NCI-H1105 (cell line): Measurements from ENCODE around the gene CDH15.

Source experiments
- DNase-seq: peaks from one replicate; lab custom pipeline; 2025; lab: John Stamatoyannopoulos, UW

The CDH15 gene

DNA sequence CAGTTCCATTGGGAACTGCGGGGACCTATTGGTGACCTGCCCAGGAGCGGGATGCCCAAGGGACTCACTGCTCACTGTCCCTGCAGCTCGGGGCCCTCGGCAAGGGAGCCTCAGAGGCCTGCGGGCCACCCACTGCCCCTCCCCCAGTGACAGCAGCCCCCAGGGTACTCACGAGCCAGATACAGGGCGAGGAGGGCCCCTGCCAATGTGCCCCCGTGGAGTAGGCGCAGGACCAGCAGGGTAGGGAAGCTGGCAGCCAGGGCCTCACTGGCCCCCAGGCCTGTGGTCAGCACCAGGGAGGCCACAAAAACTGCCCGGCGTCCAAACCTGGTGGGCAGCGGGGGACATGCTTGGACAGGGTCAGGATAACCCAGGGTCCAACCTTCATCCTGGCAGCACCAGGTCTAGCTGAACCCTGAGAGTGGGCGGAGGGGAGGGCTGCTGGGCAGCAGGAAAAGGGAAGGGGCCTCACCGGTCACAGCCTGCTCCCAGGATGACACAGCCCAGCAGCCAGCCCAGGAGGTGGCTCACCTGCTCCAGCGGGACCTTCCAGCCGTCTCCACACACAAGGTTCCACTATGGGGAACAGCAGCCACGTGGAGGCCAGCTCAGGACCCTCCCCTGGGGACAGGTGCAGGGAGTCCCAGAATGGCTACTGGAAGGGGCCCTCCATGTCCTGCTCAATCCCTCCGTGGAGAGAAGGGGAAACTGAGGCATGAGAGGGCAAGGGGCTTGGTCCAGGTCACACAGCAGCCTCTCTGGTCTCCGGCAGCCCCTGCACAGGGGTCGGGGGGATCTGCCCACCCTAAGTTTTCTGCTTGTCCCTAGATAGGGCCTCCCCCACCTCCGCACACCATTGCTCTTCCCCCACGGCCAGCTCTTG is 27.9 kb downstream of the CDH15 start:
- no peak for DNase-seq

DNA sequence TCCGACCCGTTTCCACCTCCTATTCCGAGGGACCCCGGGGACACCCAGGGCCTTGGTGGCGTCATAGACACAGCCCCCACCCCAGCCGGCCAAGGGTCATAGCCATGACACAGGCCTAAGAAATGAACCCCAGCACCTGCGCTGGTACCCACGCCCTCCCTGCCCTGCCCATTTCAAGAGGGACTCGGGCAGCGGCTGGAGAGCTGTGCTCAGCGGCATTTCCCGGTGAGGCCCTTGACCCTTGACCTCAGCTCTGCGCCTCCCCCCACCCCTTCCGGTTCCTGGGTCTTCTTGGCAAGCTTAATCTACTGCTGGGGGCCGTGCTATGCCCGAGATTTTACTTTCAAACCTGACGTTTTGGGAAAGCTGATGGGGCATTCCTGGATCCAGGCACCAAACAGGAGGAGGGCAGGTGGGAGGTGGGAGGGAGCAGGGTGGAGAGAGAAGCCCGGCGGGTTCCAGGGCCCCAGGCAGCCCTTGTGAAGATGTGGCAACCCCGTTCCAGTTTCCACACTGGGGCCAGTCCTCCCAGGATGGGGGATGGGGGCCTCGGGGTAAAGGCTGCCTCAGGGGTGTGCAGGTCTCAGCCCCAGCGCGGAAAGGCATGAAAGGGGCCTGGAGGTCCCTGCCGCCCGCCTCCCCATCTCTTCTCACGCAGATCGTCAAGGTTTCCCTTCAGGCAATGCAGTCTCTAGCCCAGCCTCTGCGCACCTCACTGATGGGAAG is 28.7 kb downstream of the CDH15 start, which contains the start of gene SLC22A31:
SLC22A31 (minus strand) TSS at position 414 of the 726 bp plus-strand sequence; CDS start at position 378, 36 bp downstream.
- no peak for DNase-seq

DNA sequence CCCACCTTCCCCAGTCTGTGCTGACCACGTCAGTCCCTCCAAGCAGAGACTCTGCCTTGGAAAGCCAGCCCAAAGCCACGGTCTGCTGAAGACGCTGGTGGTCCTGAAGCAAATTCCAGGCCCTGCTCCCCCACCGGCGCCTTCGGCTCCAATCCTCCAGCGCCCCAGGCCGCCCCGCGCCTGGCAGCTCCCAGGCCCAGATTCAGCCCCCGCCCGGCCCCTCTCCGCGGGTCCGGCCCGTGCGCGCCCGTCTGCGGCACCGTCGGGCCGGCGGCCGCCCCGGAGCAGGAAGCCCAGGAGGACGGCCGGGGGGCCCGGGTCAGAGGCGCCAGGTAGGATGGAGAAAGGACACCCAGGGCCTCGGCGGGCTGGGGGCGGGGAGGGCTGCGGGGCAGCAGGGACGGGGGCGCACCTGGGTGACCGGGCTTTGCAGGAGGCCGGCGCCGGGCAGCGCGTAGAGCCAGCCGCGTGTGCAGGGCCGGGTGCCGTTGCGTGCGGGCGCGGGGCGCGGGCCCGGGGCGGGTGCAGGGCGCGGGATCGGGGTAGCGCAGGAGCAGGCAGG is 29.4 kb downstream of the CDH15 start:
- DNase-seq: no peak

- peak; percentile 64 for DNase-seq
These were observed 30.2 kb downstream of the CDH15 start for GRCh38 chr16:89201439-89202377.

- no peak for DNase-seq
These were observed 31.1 kb downstream of the CDH15 start for GRCh38 chr16:89202422-89203215.

DNA sequence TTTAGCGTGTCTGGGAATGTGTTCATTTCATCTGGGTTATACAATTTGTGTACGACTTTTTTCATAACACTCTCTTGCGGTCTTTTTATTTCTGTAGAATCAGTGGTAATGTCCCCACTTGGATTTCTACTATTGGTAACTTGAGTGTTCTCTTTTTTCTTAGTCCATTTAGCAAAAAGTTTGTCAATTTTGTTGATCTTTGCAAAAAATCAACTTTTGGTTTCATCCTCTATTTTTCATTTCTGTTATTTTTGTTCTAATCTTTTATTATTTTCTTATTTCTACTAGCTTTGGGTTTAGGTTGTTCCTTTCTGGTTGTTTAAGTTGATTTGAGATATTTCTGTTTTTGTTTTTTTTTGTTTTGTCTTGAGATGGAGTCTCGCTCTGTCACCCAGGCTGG is 36.4 kb downstream of the CDH15 start:
- DNase-seq: no peak

GRCh38 chr16:89209522-89210044 is 38.0 kb downstream of the CDH15 start:
- no peak for DNase-seq

DNA sequence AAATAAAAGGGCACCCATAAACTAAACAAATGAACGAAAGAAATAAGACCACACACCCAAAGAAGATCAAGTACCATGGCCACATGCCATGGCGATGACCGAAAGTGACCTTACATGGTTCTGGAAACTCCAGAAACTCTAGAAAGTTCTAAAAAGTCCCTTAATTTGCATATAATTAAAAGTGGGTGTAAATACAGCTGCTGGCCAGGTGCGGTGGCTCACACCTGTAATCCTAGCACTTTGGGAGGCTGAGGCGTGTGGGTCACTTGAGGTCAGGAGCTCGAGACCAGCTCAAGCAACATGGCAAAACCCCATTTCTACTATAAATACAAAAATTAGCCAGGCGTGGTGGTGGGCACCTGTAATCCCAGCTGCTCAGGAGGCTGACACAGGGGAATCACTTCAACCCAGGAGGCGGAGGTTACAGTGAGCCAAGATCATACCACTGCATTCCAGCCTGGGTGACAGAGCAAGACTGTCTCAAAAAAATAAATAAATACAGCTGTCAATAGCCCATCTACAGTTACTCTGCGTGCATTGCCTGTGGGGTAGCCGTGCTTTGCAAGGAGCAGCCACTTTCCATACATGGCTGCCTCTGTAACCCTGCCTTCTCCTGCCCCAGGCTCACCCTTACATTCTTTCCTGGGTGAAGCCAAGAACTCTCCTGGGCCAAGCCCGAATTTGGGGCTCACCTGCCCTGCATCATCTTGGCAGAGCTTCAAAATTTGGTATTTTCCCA is 38.8 kb downstream of the CDH15 start:
- no peak for DNase-seq

DNA sequence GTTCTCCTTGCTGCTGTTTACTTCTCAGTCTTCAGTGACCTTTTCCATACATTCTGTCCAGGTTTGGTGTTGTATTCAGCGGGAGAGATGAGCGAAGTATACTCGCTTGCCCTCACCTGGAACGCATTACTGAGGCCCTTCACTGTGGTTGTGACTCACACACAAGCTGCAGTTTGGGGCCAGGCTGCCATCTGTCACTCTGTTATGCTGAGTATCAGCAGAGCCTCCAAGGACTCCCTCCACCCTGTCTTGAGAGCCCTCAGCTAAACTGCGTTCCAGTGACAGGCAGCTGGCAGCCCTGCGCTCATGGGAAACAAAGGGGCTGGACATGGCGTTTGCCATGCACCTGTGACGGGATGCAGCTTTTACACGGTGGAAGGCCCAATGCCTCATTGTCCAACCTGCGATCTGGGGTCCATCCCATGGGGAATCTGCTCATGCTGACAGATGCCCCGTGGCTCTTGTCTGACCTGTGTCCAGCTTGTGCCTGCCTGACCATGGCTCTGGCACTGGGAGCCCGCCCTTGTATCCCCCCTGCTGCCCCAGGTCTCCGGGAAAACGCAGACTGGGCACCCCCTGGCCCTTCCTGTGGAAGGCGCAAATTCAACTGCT is 39.5 kb downstream of the CDH15 start:
- no peak for DNase-seq

GRCh38 chr16:89216315-89217137 is 45.0 kb downstream of the CDH15 start:
- peak; percentile 32 for DNase-seq

DNA sequence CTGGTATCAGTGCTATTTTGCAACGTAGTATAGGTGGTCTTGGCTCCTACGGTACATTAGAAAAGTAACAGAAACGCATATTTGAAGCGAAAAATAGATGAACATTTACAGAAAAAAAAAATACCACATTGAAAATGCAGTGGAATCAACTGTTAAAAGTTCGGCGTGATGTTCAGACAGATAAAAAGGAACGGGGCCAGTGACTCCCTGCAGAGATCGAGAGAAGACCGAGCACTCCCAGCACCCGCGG is 45.5 kb downstream of the CDH15 start:
- no peak for DNase-seq

DNA sequence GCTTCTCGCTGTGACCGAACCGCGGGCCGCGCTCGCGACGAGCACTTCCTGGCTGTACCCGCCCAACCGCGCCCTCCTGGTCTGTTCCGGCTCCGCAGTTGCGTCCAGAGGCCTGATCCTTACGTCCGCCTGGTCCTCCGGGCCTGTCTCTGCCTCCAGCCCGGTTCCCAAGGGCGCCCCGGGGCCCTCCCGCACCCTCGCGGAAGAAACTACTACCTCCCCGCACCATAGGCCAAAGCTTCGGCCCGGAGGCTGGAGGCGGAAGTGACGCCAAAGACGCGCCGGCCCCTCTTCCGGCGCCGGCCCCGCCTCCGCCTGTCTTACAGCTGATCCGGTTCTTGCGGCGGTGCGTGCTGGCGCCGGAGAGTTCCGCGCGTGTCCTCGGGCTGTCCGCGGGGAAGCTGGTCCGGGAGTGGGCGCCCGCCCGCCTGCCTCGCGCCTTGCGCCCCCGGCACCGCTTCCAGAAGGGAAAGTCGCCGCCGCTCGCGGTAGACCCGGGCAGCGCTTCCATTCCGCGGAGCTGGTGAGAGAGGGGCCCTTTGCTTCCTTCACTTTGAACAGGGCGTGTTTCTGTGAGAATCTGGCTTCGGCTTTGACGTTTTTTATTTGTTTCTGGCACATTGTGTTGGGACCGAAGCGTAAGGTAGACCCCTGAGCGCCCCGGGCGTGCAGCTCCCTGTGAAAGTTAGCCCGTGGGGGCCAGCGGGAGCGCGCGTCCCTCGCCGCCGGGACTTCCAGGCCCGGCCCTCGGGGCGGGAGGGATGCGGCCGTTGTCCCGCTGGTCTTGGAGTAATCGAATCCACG is 46.0 kb downstream of the CDH15 start, which contains the start of gene ZNF778:
ZNF778 (plus strand) TSS at position 316 of the 804 bp plus-strand sequence. CDS start 3,425 bp downstream, outside the sequence.
- peak; percentile 46 for DNase-seq

- DNase-seq: no peak
These were observed 47.8 kb downstream of the CDH15 start for GRCh38 chr16:89219365-89219764.

DNA sequence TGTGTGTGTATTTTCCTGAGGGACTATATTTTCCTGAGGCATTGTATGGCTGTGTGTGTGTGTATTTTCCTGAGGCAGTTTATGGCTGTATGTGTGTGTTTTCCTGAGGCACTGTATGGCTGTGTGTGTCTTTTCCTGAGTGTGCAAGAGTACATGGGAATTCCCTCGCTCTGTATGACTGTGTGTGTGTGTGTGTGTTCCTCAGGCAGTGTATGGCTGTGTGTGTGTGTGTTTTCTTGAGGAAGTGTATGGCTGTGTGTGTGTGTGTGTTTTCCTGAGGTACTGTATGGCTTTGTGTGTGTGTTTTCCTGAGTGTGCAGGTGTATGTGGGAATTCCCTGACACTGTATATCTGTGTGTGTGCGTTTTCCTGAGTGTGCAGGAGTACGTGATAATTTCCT is 50.1 kb downstream of the CDH15 start:
- DNase-seq: no peak

DNA sequence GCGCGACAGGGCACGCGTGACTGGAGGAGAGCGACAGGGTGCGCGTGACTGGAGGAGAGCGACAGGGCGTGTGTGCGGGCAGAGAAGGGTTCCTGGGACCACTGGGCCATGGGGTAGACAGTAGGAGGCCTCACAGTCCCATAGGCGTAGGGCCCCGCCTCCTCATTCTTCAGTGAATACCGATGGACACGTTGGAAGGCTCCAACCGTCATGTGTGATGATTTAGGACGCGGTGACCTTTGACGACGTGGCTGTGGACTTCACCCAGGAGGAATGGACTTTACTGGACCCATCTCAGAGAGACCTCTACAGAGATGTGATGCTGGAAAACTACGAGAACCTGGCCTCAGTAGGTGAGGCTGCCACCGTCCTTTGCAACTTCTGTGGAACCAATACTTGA is 51.4 kb downstream of the CDH15 start:
- no peak for DNase-seq

- no peak for DNase-seq
These were observed 53.1 kb downstream of the CDH15 start for GRCh38 chr16:89224665-89225064.

- DNase-seq: no peak
These were observed 58.7 kb downstream of the CDH15 start for GRCh38 chr16:89230255-89230654.

GRCh38 chr16:89232107-89232506 is 60.6 kb downstream of the CDH15 start:
- DNase-seq: no peak
